SKM-1 treated with dmso at 0.1 percent for 144 hours (cell line): ENCODE results near the gene HDGFL2.
A peak's percentile ranks its signal among the peaks of the same experiment; 100 is the strongest.
"Not testable (repeated sequence)": the region's sequence is repeated elsewhere in the genome, so short reads cannot be mapped to it uniquely, and the experiment has no call there.

Experiments
- DNase-seq: peaks from one replicate; lab custom pipeline; 2025; ENCODE audit not compliant: unreplicated experiment; lab: John Stamatoyannopoulos, UW

The HDGFL2 gene

DNA sequence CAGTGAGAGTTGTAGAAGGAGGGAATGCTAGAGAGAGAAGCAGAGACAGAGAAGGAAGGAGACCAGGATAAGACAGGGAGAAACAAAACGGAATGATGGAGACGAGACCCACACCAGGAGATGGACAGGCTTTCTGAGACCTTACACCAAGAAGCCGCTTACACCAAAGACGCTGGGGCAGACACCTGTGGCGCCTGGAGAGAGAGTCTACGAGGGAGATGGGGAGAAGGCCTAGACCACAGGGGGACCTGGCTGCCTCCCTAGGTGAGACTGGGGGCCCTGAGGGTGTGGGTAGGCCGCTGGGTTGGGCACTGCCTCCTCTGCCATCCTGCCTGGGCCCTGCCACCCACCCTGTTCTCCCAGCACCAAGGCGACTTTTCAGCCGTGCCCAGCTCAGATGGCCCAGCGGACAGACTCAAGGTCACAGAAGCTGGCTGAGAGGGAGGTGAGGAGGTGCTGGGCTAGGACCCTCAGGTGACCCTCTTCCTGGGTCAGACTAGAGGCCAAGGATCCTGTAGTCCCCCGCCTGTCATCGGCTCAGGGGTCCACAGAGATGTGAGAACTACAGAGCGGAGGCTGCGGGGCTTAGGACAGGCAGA, 57.9 kb downstream of the HDGFL2 start:
- no peak for DNase-seq

DNA sequence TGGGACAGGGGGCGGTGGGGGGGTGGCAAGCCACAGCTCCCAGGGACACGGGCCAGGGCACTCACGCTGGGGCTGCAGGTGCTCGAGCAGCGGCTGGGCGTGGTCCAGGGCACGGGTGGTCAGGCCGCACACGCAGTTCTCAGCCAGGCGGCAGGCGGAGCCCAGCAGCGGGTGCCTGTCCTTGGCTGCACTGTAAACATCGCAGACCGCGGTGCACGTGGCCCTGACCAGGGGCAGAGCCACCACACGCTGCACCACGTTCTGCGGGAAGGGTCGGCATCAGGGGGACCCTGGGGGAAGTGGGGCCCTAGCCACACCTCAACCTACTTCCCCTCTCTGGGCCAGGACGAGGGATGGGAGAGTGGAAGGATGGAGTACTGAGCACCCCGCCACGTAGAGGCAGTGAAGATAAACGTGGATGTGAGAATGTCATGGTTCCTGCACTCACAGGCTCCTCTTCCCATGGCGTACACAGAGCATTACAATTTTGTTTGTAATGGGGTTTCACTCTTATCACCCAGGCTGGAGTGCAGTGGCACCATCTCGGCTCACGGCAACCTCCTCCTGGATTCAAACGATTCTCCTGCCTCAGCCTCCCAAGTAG, 59.6 kb downstream of the HDGFL2 start:
- DNase-seq: no peak

DNA sequence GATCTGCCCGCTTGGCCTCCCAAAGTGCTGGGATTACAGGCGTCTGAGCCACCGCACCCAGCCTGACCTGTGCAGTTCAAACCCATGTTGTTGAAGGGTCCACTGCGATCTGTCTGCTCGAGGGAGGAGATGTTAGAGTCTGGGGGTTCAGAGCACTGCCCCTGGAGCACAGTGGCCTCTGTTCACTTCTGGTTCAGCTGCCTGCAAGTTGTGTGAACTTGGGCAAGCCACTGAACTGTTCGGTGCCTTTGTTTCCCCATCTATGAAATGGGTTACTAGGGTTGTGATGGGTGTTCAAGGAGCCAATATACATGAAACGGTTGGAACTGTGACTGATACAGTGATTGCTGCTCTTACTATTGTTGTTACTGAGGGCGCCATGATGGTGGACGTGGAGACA, 61.2 kb downstream of the HDGFL2 start:
- no peak for DNase-seq

DNA sequence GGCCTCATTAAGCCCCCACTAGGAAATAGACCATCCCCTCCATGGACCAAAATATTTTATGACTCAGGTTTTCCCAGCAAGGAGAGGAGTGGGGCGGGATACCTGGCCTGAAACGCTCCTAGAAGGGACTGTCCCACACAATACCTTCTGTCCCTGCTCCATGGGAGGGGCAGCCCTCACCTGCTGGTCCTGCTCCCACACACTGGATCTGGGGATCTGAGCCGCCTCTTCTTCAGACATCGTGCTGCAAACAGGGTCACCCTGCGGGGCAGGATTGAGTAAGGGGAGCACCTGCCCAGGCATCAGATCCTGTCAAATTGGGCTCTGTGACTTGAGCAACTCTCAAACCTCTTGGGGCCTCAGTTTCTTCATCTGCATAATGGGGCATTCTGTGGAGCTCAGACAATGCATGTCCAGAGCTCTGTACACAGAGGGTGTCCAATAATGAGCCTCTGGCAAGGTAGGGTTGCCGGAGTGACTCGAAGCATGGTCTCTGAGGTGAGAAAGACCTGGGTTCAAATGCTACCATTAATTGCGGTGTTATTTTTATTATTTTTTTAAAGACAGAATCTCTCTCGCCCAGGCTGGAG, 61.8 kb downstream of the HDGFL2 start:
- DNase-seq: no peak

DNA sequence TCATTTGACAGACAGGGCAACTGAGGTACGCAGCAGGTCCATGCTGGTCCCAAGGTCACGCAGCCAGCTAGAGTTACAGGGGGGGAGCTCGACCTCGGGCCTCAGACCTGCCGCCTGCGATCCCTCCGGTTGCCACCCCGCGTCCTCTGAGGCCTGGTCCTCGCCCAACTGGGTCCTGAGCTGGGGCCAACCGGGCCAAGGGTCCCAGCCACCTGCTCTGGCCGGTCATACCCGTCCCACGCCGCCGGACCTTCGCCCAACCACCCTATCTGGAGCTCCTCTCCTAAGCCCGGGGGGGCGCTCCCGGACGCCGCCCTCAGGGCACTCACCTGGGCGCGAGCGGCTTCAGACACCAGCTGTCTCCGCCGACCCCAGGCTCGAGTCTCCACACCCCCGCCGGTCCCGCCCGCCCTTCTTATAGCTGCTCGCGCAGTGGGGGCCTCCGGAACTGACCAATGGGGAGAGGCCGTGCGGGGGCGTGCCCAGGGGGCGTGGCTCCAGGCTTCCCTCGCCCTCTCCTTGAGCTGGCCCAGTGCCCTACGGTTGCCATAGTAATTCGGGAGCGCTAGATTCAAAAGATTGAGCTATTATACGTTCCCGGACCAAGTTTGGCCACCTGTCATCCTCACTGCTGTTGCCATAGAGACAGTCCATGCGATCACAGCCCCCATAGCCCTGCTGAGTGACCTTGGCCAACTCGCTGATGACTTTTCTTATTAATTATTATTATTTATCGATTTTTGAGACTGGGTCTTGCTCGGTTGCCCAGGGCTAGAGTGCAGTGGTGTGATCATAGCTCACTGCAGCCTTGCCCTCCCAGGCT, 63.0 kb downstream of the HDGFL2 start, which contains the start of gene PLIN5:
TSS of gene PLIN5 (minus strand) at position 389 of the 823 bp plus-strand sequence. CDS start 1,150 bp downstream, outside the sequence.
- no peak for DNase-seq

DNA sequence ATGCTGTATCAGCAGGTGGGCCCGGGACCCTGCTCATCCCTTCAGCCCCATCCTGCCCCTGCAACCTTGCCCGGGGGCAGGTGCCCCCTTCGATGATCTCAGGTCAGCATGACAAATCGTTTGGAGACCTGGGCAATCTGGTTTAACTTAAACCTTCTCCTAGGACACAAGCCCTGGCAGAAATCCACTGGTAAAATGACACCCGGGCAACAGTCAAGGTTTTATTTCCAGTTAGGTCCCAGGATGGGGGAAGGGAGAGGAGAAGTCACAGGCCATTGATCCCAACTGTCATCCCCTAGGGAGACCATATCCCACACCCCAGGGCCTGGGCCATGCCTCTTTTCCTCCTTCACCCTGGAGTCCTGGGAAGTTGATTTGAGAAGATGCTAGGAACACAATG, 64.7 kb downstream of the HDGFL2 start:
- DNase-seq: no peak

DNA sequence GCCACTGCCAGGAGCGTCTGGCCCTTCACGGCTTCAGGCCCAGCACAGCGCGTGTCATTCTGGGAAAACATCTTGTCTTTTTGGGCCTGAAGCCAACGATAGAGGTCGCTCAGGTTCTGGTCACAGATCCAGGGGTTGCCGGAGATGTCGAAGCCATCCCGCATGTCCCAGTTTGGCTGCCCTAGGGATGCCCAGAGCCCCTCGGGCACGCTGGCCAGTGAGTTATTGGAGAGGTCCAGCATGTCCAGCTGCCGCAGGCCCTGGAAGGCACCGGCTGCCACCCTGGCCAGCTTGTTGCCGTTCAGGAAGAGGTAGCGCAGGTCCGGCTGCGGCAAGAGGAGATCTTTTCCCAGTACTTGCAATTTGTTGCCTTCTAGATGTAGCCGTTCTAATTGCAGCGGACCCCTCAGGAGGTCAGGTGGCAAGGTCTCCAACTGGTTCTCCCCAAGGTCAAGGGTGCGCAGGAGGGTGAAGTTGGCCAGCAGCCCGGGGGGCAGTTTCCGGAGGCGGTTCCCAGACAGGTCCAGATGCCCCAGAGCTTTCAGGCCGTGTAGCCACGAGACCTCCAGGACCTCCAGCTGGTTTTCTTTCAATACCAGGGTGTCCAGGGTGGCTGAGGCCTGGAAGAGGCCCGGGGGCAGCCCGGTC, 66.0 kb downstream of the HDGFL2 start:
- DNase-seq: no peak

DNA sequence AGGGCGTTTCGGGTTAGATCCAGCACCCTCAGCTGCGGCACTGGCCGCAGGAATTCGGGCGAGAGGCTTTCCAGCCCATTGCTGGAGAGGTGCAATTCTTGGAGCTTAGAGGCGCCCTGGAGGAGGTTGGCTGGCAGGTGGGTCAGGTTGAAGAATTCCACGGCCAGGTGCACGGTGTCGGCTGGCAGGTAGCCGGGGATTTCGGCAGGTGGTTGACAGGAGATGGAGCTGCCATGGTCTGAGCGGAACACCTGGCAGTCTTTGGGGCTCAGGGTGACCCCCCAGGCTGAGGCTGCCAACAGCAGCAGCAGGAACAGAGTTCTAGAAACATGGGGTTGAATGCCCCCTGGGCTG, 66.5 kb downstream of the HDGFL2 start:
- no peak for DNase-seq

DNA sequence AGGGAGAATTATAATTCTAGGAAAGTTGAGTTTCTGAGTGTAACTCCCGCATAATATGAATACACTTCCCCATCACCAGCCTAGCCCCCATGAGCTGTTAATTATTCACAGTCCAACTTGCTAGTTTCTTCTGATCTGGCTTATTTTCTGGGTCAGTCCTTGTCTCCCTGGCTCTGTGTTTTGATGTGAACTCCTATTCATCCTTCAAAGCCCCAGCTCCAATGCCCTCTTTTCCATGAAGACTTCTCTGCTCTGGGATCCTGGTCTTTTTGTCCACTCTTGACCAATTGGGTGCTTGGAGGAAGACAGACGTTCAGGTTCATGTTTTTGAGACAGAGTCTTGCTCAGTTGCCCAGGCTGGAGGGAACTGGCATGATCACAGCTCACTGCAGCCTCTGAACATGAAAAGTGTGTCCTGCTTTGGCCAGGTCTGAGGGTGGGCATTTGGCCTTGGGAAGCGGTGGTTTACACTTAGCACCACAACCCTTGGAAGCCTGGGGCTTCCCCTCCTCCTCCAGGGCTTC, 67.1 kb downstream of the HDGFL2 start:
- no peak for DNase-seq

DNA sequence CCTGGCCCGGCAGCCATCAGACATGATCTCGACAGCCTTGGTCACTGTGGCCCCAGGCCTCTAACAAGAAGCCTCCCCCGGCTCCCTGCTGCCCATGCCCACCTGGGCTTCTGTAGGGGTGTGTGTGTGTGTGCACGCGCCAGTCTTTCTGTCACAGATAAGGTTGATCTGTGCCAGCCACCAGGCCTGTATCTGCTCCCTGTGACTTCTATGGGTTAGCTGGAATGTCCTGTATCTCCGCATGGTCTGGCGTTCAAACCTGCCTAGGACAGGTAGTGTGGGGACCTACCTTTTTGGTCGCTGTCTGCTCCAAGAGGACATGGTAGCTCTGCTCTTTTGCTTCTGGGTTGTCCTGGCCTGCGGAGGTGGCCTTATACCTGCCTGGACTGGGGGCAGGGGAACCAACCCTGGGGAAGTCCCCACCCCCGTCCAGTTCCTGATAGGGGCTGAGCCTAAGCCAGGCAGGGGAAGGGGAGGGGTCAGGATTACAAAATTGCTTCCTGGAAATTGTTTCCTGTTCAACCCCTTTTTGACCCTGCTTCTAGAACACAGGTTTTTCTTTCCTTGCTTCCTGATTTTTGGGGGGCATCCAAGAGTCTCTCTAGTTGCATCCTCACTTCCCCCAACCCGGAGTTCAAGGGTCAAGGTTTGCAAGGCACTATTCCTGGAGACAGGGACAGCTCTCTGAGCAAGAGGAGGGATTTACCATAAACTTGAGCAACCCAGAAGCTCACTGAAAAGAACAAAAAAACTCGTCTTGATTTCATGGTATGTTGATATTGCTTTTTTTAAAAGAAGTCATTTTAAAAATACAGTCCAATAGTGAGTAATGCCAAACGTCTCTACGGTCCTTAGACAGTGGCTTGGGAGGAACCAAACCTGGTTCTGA, 67.8 kb downstream of the HDGFL2 start, which contains the start of gene LRG1:
TSS of gene LRG1 (minus strand) at position 344 of the 889 bp plus-strand sequence. CDS start at position 321, 23 bp downstream.
- DNase-seq: peak; percentile 95

DNA sequence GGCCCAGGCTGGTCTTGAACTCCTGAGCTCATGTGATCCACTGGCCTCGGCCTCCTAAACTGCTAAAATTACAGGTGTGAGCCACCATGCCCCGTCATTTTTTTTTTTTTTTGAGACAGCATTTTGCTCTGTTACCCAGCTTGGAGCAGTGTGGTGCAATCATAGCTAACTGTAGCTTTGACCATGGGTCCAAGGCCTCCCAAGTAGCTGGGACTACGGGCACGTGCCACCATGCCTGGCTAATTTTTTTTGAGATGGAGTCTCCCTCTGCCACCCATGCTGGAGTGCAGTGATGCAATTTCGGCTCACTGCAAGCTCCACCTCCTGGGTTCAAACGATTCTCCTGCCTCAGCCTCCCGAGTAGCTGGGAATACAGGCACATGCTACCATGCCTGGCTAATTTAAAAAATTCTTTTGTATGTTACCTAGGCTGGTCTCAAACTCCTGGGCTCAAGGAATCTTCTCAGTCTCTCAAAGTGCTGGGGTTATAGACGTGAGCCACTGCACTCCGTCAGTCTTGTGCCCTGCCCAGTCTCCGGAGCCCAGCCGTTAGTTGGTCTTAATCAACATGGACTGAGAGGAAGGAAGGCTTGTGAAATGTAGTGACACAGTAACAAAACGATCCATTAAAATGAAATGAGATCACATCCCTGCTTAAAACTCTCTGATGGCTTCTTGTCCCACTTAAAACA, 69.2 kb downstream of the HDGFL2 start:
- peak; percentile 83 for DNase-seq

DNA sequence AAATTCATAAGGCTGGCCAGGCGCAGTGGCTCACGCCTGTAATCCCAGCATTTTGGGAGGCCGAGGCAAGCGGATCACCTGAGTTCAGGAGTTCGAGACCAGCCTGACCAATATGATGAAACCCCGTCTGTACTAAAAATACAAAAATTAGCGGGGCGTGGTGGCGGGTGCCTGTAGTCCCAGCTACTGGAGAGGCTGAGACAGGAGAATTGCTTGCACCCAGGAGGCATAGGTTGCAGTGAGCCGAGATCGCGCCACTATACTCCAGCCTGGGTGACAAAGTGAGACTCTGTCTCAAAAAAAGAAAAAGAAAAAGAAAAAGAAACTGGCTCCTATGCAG, 69.7 kb downstream of the HDGFL2 start:
- not testable (repeated sequence) for DNase-seq

DNA sequence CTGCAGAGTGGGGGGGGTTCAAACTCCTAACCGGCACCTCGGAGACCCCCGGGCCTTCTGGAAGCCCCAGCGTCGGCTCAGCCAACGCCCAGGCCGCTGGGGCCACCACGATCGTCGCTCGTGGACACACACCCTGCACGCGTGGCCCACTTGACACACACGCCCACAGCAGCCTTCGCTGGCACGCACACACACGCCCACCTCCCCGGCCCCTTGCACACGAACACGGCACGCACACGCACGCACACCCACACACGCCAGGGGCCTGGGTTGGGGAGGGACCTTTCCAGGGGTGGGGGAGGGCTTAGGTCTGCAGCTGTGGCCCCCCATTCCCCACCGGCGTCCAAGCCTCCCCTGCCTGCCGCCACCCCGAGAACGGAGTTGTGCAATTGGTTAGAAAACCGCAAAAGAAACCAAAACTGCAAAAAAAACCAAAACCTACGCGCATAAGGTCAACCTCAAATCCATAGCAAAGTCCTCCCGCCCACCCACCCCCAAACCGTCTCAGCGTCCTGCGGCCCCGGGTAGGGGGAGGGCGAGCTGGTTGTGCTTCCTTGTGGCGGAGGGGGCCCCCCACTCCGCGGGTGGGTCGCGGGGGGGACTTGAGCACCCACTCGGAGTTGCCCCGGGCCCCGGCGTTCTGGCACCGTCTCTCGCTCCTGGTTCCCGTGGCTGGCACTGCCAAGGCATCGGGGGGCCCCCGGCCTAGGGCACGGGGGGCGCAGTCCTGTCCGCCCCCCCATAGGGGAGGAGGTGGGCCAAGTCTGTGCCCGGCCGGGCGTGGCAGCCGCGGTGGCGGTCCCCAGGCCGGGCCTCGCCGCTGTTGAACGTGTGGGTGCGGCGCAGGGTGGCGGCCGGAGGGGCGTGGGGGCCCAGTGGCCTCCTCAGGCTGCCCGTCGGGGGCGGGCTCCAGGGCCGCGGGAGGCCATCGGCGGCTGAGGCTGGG, 71.1 kb downstream of the HDGFL2 start:
- peak; percentile 64 for DNase-seq

DNA sequence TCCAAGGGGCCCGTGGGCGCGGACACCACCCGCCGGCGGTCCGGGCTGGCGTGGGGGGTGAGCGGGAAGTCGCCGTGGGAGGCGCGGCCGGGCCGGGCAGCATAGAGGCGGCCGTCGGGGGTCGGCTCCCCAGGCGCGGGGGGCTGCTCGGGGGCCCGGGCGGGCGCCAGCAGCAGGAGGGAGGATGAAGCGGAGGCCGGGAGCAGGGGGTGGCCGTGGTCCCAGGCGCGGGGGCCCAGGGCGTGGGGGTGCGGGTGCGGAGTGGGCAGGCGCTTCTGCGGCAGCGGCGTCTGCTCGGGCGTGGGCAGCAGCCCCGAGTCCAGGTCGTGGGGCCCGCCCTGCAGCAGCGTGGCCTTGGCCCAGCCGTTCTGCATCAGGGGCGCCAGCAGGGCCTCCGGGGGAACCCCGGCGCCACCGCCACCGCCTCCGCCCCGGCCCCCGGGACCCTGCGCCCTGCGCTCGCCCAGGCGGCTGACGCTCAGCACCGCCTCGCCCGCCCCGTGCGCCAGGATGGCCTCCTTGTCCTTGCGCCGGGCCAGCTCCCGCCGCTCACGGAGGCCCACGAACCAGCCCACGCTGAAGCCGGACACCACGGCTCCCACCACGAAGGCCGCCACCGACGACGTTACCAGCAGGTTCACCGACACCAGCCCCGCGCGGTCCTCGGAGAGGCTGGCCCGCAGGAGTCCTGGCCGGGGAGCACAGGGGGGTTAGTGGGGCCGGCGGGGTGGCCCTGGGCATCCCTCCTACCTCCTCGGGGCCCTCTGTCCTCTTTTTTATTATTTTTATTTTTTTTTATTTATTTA, 71.9 kb downstream of the HDGFL2 start:
- DNase-seq: no peak

DNA sequence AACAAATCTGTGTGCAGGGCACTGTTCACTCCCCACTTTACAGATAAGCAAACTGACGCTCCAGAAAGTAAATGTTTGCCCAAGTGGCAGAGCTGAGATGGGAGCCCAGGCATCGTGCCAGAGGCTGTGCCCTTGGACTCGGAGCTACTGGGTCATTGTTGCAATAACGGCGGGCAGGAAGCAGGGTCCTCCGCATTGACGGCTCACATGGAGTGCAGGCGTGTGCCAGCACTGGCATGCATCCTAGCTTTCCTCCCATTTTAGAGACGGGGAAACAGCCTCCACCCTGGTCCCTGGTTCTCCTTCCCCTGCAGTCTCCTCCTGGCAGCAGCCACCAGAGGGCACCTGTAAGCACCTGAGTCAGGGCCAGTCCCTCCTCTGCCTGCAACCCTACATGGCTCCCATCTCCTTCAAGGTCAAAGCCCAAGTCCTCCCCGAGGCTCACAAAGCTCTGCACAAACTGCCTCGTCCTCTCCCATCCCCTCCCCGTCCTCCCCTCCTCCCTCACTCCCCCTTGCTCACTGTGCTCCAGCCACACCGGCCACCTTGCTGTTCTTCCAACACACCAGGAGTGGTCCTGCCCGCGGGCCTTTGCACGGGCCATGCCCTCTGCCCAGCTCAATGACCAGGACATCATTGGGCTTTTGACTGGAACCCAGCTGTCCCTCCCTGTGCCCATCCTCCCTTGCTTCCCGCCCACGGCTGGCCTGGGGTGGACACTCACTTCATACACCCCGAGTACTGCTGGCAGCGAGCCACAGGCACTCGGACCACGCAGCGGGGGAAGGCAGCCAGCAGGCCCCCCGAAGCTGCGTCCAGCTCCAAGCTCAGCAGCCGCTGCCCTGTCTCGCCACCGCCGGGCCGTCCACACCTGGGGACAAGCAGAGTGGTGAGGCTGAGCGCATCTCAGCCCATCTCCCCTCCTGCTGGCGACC, 75.5 kb downstream of the HDGFL2 start:
- no peak for DNase-seq

DNA sequence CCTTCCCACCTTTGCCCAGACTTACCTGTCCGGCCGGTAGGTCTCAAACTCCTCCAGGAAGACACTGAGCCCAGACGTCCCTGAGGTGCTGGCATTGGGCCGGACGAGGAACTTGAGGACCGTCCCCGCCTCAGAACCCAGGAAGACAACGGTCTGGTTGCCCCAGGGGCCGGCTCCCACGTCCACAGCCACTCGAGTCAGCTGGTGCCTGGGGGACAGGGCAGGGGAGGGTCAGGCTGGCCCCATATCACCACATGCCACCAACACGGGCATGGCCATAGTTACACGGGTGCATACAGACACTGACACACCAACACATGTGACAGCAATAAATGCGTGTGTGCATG, 76.1 kb downstream of the HDGFL2 start:
- DNase-seq: no peak

DNA sequence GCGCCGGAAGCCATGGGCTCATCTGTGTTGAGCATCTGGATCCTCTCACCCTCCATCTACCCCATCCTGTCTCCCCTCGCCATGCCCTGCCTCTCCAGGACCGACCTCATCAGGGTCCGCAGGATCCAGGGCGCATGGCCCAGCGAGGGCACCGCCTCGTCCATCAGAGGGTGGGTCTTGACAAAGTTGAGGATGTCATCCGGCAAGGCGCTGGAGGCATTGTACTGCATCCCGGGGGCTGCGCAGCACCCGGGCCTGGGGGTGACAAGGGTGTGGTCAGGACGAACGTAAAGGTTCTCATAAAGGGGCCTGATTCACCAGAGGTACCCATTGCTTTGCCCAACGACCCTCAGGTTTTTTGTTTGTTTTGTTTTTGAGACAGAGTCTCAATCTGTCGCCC, 77.9 kb downstream of the HDGFL2 start:
- DNase-seq: no peak
